H9 (cell line): Measurements from ENCODE around the gene AHDC1. TPM values are rescaled to one million over a fixed set of nuclear protein-coding genes. Genes with fewer than 3 reads are reported as not detected.

Experiments
- DNase-seq: peaks from one replicate; pipeline ENCODE4 v3.0.0-alpha.2; 2017
- H2AFZ ChIP-seq: one replicate; pipeline ENCODE4 v1.6.1; 2013; ENCODE audit warnings: mild to moderate bottlenecking, low read length, control low read depth, moderate library complexity
- H2AK5ac ChIP-seq: 2 replicates; pipeline ENCODE4 v1.6.1; 2013; ENCODE audit warnings: low read length, control low read depth, mixed read lengths; ENCODE audit not compliant: insufficient read length
- H2BK120ac ChIP-seq: one replicate; pipeline ENCODE4 v1.6.1; 2013; ENCODE audit warnings: low read depth, mild to moderate bottlenecking, low read length, control low read depth, inconsistent platforms; ENCODE audit not compliant: poor library complexity, severe bottlenecking
- H2BK12ac ChIP-seq: 2 replicates; pipeline ENCODE4 v1.6.1; 2013; ENCODE audit warnings: low read length, control low read depth, mixed read lengths, low read depth; ENCODE audit not compliant: insufficient read length
- H2BK15ac ChIP-seq: 2 replicates; pipeline ENCODE4 v1.6.1; 2013; ENCODE audit warnings: low read depth, low read length, control low read depth
- H2BK20ac ChIP-seq: one replicate; pipeline ENCODE4 v1.6.1; 2013; ENCODE audit warnings: low read depth, mild to moderate bottlenecking, low read length, control low read depth, inconsistent platforms; ENCODE audit not compliant: poor library complexity, severe bottlenecking
- H2BK5ac ChIP-seq: 2 replicates; pipeline ENCODE4 v1.6.1; 2013; ENCODE audit warnings: low read length, control low read depth, mixed read lengths; ENCODE audit not compliant: insufficient read length
- H3K14ac ChIP-seq: 2 replicates; pipeline ENCODE4 v1.6.1; 2013; ENCODE audit warnings: low read length, control low read depth; ENCODE audit not compliant: insufficient read depth
- H3K18ac ChIP-seq: 2 replicates; pipeline ENCODE4 v1.6.1; 2013; ENCODE audit warnings: low read depth, mild to moderate bottlenecking, mixed read lengths, low read length, control low read depth; ENCODE audit not compliant: insufficient read length
- H3K23ac ChIP-seq: 2 replicates; pipeline ENCODE4 v1.6.1; 2013; ENCODE audit warnings: low read length, control low read depth, mixed read lengths, low read depth; ENCODE audit not compliant: insufficient read length
- H3K23me2 ChIP-seq: 2 replicates; pipeline ENCODE4 v1.6.1; 2013; ENCODE audit warnings: low read depth, mild to moderate bottlenecking, mixed read lengths, low read length, control low read depth; ENCODE audit not compliant: insufficient read length, poor library complexity, severe bottlenecking
- H3K27ac ChIP-seq: 2 replicates; pipeline ENCODE4 v1.5.1; 2013; ENCODE audit warnings: low read length, control low read depth, mixed read lengths, low read depth; ENCODE audit not compliant: insufficient read length
- H3K27me3 ChIP-seq: 2 replicates; pipeline ENCODE4 v1.6.1; 2013; ENCODE audit warnings: low read length, control low read depth, inconsistent platforms; ENCODE audit not compliant: insufficient read depth
- H3K4ac ChIP-seq: 2 replicates; pipeline ENCODE4 v1.6.1; 2013; ENCODE audit warnings: low read depth, mild to moderate bottlenecking, control low read depth, inconsistent platforms, low read length, moderate library complexity
- H3K4me1 ChIP-seq: 2 replicates; pipeline ENCODE4 v1.6.1; 2013; ENCODE audit warnings: low read length, control low read depth, inconsistent platforms; ENCODE audit not compliant: insufficient read depth
- H3K4me2 ChIP-seq: 2 replicates; pipeline ENCODE4 v1.6.1; 2013; ENCODE audit warnings: low read length, control low read depth, mixed read lengths; ENCODE audit not compliant: insufficient read length, insufficient read depth
- H3K56ac ChIP-seq: 2 replicates; pipeline ENCODE4 v1.6.1; 2013; ENCODE audit warnings: low read depth, mild to moderate bottlenecking, mixed read lengths, low read length, control low read depth; ENCODE audit not compliant: insufficient read length
- H3K79me1 ChIP-seq: 2 replicates; pipeline ENCODE4 v1.6.1; 2013; ENCODE audit warnings: low read depth, mild to moderate bottlenecking, moderate library complexity, low read length, control low read depth, inconsistent platforms; ENCODE audit not compliant: insufficient read depth, poor library complexity, severe bottlenecking
- H3K79me2 ChIP-seq: 2 replicates; pipeline ENCODE4 v1.6.1; 2013; ENCODE audit warnings: low read length, control low read depth, inconsistent platforms; ENCODE audit not compliant: insufficient read depth
- H3K9ac ChIP-seq: 2 replicates; pipeline ENCODE4 v1.6.1; 2013; ENCODE audit warnings: low read length, control low read depth, mixed read lengths; ENCODE audit not compliant: insufficient read length; ENCODE audit errors: extremely low read depth
- H3K9me3 ChIP-seq: one replicate; pipeline ENCODE4 v1.6.1; 2013; ENCODE audit warnings: low read depth, low read length, inconsistent platforms; ENCODE audit not compliant: control insufficient read depth
- H3T11ph ChIP-seq: one replicate; pipeline ENCODE4 v1.6.1; 2013; ENCODE audit warnings: mild to moderate bottlenecking, low read length, control low read depth, inconsistent platforms
- H4K20me1 ChIP-seq: one replicate; pipeline ENCODE4 v1.6.1; 2013; ENCODE audit not compliant: control insufficient read depth, insufficient read length, insufficient read depth
- H4K5ac ChIP-seq: 2 replicates; pipeline ENCODE4 v1.6.1; 2013; ENCODE audit warnings: low read depth, mild to moderate bottlenecking, mixed read lengths, low read length, control low read depth; ENCODE audit not compliant: insufficient read length
- H4K8ac ChIP-seq: replicated peaks from 2 replicates; pipeline ENCODE4 v1.6.1; 2013; ENCODE audit warnings: low read length, control low read depth, mixed read lengths, low read depth; ENCODE audit not compliant: insufficient read length
- H4K91ac ChIP-seq: 2 replicates; pipeline ENCODE4 v1.6.1; 2013; ENCODE audit warnings: low read depth, mild to moderate bottlenecking, moderate library complexity, mixed read lengths, low read length, control low read depth; ENCODE audit not compliant: insufficient read length
- H3K27ac Mint-ChIP-seq, 3 experiments: 2 replicates in 2 of 3; 3 replicates in 1 of 3; pipeline ENCODE4 v1.8.0; 2020 to 2021; ENCODE audit warnings: mixed read lengths in 3 of 3, mild to moderate bottlenecking in 1 of 3, moderate library complexity in 1 of 3
- H3K27me3 Mint-ChIP-seq: 2 replicates; pipeline ENCODE4 v1.8.0; 2021; ENCODE audit warnings: low read depth, mild to moderate bottlenecking, moderate library complexity, mixed read lengths
- H3K36me3 Mint-ChIP-seq, 3 experiments: 2 replicates in 2 of 3; 3 replicates in 1 of 3; pipeline ENCODE4 v1.8.0; 2020 to 2021; ENCODE audit warnings: low read depth in 3 of 3, mixed read lengths in 3 of 3; ENCODE audit not compliant: insufficient read depth in 1 of 3
- H3K4me1 Mint-ChIP-seq, 2 experiments: 2 replicates each; pipeline ENCODE4 v1.8.0; 2020; ENCODE audit warnings: mixed read lengths in 2 of 2
- H3K4me3 Mint-ChIP-seq, 2 experiments: 2 replicates in 1 of 2; 3 replicates in 1 of 2; pipeline ENCODE4 v1.8.0; 2020 to 2021; ENCODE audit warnings: mild to moderate bottlenecking in 2 of 2, mixed read lengths in 2 of 2, moderate library complexity in 1 of 2
- H3K9me3 Mint-ChIP-seq, 2 experiments: 2 replicates in 1 of 2; 3 replicates in 1 of 2; pipeline ENCODE4 v1.8.0; 2020; ENCODE audit warnings: mild to moderate bottlenecking in 2 of 2, mixed read lengths in 2 of 2, moderate library complexity in 1 of 2
- WGBS: extraction: QIAGEN DNeasy Blood & Tissue Kit; methylation state at CpG from one replicate; pipeline ENCODE4 v1.1.7; 2013; ENCODE audit warnings: missing lambda C conversion rate, low lambda C conversion rate, mixed read lengths; ENCODE audit not compliant: insufficient read length; ENCODE audit errors: extremely low coverage; 5-methylcytosine and 5-hydroxymethylcytosine counted together
- total RNA-seq: library from RNA; stranded (reverse); gene quantifications from 2 replicates; pipeline ENCODE4 v1.2.1, GENCODE V29; 2021
- TF ChIP-seq, protein P1 (sequence below): fragments of 200-600 bp; sonication (generic); conservative IDR thresholded peaks from 3 replicates; pipeline ENCODE4 v1.8.0; 2021; ENCODE audit warnings: antibody characterized with exemption, mild to moderate bottlenecking

AHDC1 gene
- total RNA-seq, 1 experiment from 2014 or later: 29.4 TPM

DNA sequence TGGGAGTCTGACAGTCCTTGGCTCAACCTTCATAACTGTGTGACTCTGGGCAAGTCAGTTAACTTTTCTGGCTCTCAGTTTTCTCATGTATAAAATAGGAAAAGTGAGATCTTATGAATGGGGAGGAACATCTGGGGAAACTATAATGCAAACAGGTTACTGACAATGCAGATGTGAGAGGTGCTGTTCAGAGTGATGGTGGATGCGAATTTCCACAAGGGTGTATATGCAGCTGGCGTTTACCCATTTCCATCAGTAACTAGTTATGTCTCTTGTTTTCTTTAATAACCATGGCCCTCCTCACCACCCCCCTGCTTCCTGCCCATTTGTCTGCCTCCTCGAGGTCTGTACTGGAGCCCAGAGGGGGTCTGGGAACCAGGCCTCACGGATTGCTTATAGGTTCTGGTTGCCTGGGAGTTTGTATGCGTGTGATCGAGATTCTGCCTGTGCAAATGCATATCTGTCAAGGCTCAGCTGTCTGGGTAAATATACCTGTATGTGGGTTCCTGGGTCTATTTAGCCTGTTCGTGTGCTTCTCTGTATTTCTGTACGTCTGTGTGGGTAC, 44.4 kb downstream of the AHDC1 start:
- Histone ChIP-seq H3K14ac (no peak overlapping the region), H3K23me2 (no peaks in the 10 kb centered on the region), H3K4me2 (no peak overlapping the region), H3K56ac (no peak overlapping the region), H3K23ac (no peak overlapping the region), H2BK15ac (no peak overlapping the region), H3K9me3 (no peaks in the 10 kb centered on the region), H3K27me3 (no peaks in the 10 kb centered on the region), H3K18ac (no peak overlapping the region), H2BK120ac (no peak overlapping the region), H2BK12ac (no peak overlapping the region), H3K4ac (no peak overlapping the region), H3T11ph (no peak overlapping the region), H4K5ac (no peak overlapping the region), H3K79me1 (no peaks in the 10 kb centered on the region), H3K9ac (no peak overlapping the region), H2BK20ac (no peak overlapping the region), H4K8ac (no peak overlapping the region), H3K4me1 (peaks cover 16% of the 10 kb centered on the region; the same call in 1 of the 2 replicates), H4K20me1 (no peaks in the 10 kb centered on the region), H2BK5ac (no peak overlapping the region), H2AK5ac (no peak overlapping the region), H4K91ac (no peak overlapping the region), H2AFZ (no peak overlapping the region), H3K79me2 (no peaks in the 10 kb centered on the region), H3K27ac (no peak overlapping the region)
- no peaks in the 10 kb centered on the region; a peak in 1 of 7 replicates for H3K36me3 Mint-ChIP-seq
- TF ChIP-seq, protein P1, sequence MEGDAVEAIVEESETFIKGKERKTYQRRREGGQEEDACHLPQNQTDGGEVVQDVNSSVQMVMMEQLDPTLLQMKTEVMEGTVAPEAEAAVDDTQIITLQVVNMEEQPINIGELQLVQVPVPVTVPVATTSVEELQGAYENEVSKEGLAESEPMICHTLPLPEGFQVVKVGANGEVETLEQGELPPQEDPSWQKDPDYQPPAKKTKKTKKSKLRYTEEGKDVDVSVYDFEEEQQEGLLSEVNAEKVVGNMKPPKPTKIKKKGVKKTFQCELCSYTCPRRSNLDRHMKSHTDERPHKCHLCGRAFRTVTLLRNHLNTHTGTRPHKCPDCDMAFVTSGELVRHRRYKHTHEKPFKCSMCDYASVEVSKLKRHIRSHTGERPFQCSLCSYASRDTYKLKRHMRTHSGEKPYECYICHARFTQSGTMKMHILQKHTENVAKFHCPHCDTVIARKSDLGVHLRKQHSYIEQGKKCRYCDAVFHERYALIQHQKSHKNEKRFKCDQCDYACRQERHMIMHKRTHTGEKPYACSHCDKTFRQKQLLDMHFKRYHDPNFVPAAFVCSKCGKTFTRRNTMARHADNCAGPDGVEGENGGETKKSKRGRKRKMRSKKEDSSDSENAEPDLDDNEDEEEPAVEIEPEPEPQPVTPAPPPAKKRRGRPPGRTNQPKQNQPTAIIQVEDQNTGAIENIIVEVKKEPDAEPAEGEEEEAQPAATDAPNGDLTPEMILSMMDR: no peak
- WGBS: no CpG with 5 or more reads among the region's 8 CpGs
- H3K9me3 Mint-ChIP-seq: no peaks in the 10 kb centered on the region; a peak in 2 of 5 replicates
- no peak for DNase-seq
- no peak overlapping the region for H3K4me3 Mint-ChIP-seq
- H3K27me3 Mint-ChIP-seq: no peaks in the 10 kb centered on the region
- peak overlapping the region in 2 of 3 experiments; percentile 78 to 91; a peak in 5 of 7 replicates for H3K27ac Mint-ChIP-seq
- H3K4me1 Mint-ChIP-seq: peaks cover 64 to 82% of the 10 kb centered on the region in 2 experiments
